ENCODE results near the gene KLHDC10. TPM values are rescaled to one million over a fixed set of nuclear protein-coding genes. Genes with fewer than 3 reads are reported as not detected.
"Not testable (repeated sequence)": the region's sequence is repeated elsewhere in the genome, so short reads cannot be mapped to it uniquely, and the experiment has no call there.

KLHDC10 gene
- total RNA-seq, 4 donors from 2014 or later, result 17.8 to 26.9 (median 22.3) TPM

DNA sequence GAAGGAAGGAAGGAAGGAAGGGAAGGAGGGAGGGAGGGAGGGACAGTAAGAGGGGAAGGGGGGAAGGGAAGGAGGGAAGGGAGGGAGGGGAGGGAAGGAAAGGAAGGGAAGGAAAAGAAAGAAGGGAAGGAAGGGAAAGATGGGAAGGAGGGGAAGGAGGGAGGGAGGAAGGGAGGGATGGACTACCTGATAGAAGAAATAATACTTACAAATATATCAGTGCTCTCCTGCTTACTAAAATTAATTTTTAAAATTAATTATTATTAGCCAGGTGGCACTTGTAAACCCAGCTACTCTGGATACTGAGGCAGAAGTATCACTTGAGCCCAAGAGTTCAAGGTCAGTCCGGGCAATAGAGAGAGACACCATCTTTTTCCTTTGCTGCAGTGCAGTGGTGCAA lies 37.6 kb upstream of the KLHDC10 start:
- H3K27ac ChIP-seq, result no peak overlapping the region
- no peak overlapping the region for H3K4me3 ChIP-seq
- H3K36me3 ChIP-seq, result peaks cover 62% of the 10 kb centered on the region
- no peaks in the 10 kb centered on the region for H3K9me3 ChIP-seq
- TF ChIP-seq, protein P1, sequence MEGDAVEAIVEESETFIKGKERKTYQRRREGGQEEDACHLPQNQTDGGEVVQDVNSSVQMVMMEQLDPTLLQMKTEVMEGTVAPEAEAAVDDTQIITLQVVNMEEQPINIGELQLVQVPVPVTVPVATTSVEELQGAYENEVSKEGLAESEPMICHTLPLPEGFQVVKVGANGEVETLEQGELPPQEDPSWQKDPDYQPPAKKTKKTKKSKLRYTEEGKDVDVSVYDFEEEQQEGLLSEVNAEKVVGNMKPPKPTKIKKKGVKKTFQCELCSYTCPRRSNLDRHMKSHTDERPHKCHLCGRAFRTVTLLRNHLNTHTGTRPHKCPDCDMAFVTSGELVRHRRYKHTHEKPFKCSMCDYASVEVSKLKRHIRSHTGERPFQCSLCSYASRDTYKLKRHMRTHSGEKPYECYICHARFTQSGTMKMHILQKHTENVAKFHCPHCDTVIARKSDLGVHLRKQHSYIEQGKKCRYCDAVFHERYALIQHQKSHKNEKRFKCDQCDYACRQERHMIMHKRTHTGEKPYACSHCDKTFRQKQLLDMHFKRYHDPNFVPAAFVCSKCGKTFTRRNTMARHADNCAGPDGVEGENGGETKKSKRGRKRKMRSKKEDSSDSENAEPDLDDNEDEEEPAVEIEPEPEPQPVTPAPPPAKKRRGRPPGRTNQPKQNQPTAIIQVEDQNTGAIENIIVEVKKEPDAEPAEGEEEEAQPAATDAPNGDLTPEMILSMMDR (IDR thresholded peaks at IDR 0.05), result no peak
- no peak for TF ChIP-seq POLR2AphosphoS5 (IDR thresholded peaks at IDR 0.05)
- no peaks in the 10 kb centered on the region for H3K4me1 ChIP-seq
- DNase-seq (ENCODE audit: low spot score in 2 of 2), result no peak
- 100% methylated on average over 1 of the region's 1 CpG for WGBS
- H3K27me3 ChIP-seq, result no peaks in the 10 kb centered on the region

DNA sequence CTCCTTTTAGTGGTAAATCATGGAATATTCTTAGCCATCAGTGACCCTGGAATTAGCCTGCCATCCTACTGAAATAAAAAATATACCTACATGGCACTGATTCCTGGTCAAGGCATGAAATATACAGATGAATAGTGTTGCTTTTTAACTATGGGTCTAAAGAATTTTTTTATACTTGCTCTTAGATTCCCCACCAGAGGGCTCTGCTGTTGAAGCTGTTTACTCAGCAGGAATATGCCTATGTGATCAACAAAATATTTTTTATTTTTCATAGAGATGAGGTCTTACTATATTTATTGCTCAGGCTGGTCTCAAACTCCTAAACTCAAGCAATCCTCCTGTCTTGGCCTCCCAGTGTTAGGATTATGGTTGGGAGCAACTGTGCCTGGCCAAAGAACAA lies 32.6 kb upstream of the KLHDC10 start:
- H3K36me3 ChIP-seq, result peaks cover 76% of the 10 kb centered on the region
- H3K27me3 ChIP-seq, result no peaks in the 10 kb centered on the region
- no peaks in the 10 kb centered on the region for H3K9me3 ChIP-seq
- TF ChIP-seq POLR2A (IDR thresholded peaks at IDR 0.05) (no peak), EP300 (IDR thresholded peaks at IDR 0.05) (no peak), POLR2AphosphoS5 (IDR thresholded peaks at IDR 0.05) (no peak)
- TF ChIP-seq, protein P1 (IDR thresholded peaks at IDR 0.05), result no peak
- H3K27ac ChIP-seq, result no peak overlapping the region
- no peaks in the 10 kb centered on the region for H3K4me1 ChIP-seq
- H3K4me3 ChIP-seq, result no peak overlapping the region
- no peak for DNase-seq (ENCODE audit: low spot score in 2 of 2)

DNA sequence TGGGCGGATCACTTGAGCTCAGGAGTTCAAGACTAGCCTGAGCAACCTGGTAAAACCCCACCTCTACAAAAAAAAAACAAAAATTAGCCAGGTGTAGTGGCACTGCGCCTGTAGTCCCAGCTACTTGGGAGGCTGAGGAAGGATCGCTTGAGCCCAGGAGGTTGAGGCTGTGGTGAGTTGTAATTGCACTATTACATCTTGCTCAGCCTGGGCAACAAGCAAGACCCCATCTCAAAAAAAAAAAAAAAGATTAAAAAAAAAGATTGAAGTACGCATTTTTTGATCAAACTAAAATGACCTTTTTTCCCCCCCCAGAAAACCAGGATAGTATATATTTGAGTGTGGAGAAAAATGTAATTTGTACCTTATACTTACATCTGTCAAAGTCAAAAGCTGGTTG lies 29.8 kb upstream of the KLHDC10 start:
- Histone ChIP-seq H3K4me1 (no peaks in the 10 kb centered on the region), H3K36me3 (peaks cover 83% of the 10 kb centered on the region), H3K27ac (no peak overlapping the region), H3K27me3 (no peaks in the 10 kb centered on the region), H3K4me3 (no peak overlapping the region), H3K9me3 (no peaks in the 10 kb centered on the region)
- WGBS, result 100% methylated on average over 4 of the region's 4 CpGs
- TF ChIP-seq, protein P1 (IDR thresholded peaks at IDR 0.05), result no peak
- TF ChIP-seq EP300 (IDR thresholded peaks at IDR 0.05), result no peak
- no peak for TF ChIP-seq POLR2AphosphoS5 (IDR thresholded peaks at IDR 0.05)
- no peak for TF ChIP-seq POLR2A (IDR thresholded peaks at IDR 0.05)
- DNase-seq (ENCODE audit: low spot score in 2 of 2), result no peak

DNA sequence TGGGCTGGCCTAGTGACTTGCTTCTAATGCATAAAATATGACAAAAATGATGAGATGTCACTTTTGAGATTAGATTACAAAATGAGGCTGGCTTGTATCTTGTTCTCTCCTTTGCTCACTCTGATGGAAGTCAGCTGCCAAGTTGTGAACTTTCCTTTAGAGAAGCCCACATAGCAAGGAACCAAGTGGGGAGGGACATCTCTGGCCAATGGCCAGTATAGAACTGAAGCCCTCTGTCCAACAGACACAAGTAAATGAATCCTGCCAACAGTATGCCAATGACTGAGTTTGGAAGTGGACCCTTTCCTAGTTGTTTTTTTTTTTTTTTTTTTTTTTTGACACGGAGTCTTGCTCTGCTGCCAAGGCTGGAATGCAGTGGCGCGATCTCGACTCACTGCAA lies 22.5 kb upstream of the KLHDC10 start:
- H3K4me3 ChIP-seq, result no peak overlapping the region
- H3K4me1 ChIP-seq, result peaks cover 14% of the 10 kb centered on the region
- 78% methylated on average over 4 of the region's 4 CpGs for WGBS
- no peak for DNase-seq (ENCODE audit: low spot score in 2 of 2)
- no peaks in the 10 kb centered on the region for H3K9me3 ChIP-seq
- H3K27me3 ChIP-seq, result no peaks in the 10 kb centered on the region
- TF ChIP-seq, protein P1 (IDR thresholded peaks at IDR 0.05), result no peak
- TF ChIP-seq POLR2AphosphoS5 (IDR thresholded peaks at IDR 0.05) (no peak), POLR2A (IDR thresholded peaks at IDR 0.05) (no peak), EP300 (IDR thresholded peaks at IDR 0.05) (no peak)
- H3K36me3 ChIP-seq, result peaks cover 29% of the 10 kb centered on the region
- H3K27ac ChIP-seq, result no peak overlapping the region

DNA sequence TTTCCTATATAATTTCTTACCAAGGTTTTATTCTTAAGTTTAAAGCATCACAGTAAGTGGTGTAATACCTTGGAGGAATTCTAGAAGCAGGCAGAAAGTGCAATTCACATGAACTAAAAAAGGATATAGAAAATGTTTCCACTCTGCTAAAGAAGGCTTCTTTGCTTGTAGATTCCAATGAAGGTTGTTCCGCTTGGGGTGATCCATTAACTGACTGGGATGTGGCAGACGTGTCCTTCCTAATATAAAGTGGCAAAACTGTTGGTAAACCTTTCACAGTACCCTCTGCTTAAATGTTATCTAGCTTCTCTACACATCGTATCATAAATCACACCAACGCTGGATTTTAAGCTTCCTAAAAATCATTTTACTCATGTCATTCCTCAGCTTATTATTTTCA lies 21.4 kb upstream of the KLHDC10 start:
- Histone ChIP-seq H3K9me3 (no peaks in the 10 kb centered on the region), H3K27me3 (no peaks in the 10 kb centered on the region), H3K4me3 (no peak overlapping the region), H3K4me1 (peaks cover 14% of the 10 kb centered on the region), H3K36me3 (peaks cover 25% of the 10 kb centered on the region), H3K27ac (no peak overlapping the region)
- 88% methylated on average over 4 of the region's 4 CpGs for WGBS
- TF ChIP-seq, protein P1 (IDR thresholded peaks at IDR 0.05), result no peak
- TF ChIP-seq POLR2A (IDR thresholded peaks at IDR 0.05) (no peak), POLR2AphosphoS5 (IDR thresholded peaks at IDR 0.05) (no peak), EP300 (IDR thresholded peaks at IDR 0.05) (no peak)
- DNase-seq (ENCODE audit: low spot score in 2 of 2), result no peak

DNA sequence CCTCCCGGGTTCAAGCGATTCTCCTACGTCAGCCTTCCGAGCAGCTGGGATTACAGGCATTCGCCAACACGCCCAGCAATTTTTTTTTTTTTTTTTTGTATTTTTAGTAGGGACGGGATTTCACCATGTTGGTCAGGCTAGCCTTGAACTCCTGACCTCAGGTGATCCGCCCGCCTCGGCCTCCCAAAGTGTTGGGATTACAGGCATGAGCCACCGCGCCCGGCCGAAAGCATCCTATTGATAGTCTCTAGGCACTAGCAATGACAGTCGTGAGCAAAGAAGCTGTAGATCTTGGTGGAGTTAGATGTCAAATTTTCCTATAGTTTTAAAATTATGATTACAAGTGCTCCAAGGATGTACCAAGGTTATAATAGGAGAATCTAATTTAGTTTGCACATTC lies 18.1 kb upstream of the KLHDC10 start:
- H3K36me3 ChIP-seq; H3K4me3 ChIP-seq; H3K27ac ChIP-seq; DNase-seq (ENCODE audit: low spot score in 2 of 2); H3K9me3 ChIP-seq; H3K27me3 ChIP-seq: not testable (repeated sequence)
- 97% methylated on average over 15 of the region's 15 CpGs for WGBS
- peaks cover 14% of the 10 kb centered on the region for H3K4me1 ChIP-seq

DNA sequence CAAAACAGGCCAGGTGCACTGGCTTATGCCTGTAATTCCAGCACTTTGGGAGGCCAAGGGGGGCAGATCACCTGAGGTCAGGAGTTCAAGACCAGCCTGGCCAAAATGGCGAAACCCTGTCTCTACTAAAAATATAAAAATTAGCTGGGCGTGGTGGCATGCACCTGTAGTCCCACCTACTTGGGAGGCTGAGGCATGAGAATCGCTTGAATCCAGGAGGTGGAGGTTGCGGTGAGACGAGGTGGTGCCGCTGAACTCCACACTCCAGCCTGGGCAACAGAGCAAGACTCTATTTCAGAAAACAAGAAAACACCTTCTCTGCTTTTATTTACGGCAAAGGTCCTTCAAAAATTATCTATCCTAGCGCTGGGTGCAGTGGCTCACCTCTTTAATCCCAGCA lies 15.1 kb upstream of the KLHDC10 start:
- H3K27me3 ChIP-seq; H3K27ac ChIP-seq; H3K9me3 ChIP-seq; H3K4me3 ChIP-seq; DNase-seq (ENCODE audit: low spot score in 2 of 2); H3K4me1 ChIP-seq; H3K36me3 ChIP-seq: not testable (repeated sequence)
- WGBS, result 93% methylated on average over 8 of the region's 8 CpGs
